K562 (cell line): ENCODE results near the gene EMD. TPM values are rescaled to one million over a fixed set of nuclear protein-coding genes. Genes with fewer than 3 reads are reported as not detected.

Experiments used
- ATAC-seq: fragments of 200-7000 bp; cut with Tn5 transposase; 3 replicates; pipeline ENCODE4 v1.9.1; 2020; ENCODE audit warnings: moderate library complexity
- BruUV-seq: library from RNA; stranded (reverse); fragments of 400-500 nt; replicated peaks from 2 replicates; lab custom pipeline; 2021; lab: Mats Ljungman, UMichigan
- CTCF ChIA-PET: fragments of 300-600 bp; formaldehyde crosslinking; extraction: SDS; loops from one replicate; lab custom pipeline; 2021; ENCODE audit warnings: low intra/inter-chr PET ratio; lab: Yijun Ruan, JAX
- POLR2A ChIA-PET: fragments of 300-600, 350-650 bp; sonication (Branson Sonifier 250); formaldehyde crosslinking; extraction: SDS; loops from one replicate; lab custom pipeline; 2021; ENCODE audit warnings: antibody characterized with exemption, inconsistent platforms; lab: Yijun Ruan, JAX
- DNase-seq, 4 experiments: peaks; one replicate each; pipeline versions ENCODE4 v3.0.0 to v3.0.0-alpha.2; 2011 to 2018; ENCODE audit warnings: low spot score in 3 of 4, mixed read lengths in 3 of 4; ENCODE audit errors: extremely low read depth in 1 of 4
- FAIRE-seq: peaks from 2 replicates; lab custom pipeline; 2011; peaks lifted over from hg19 to GRCh38; lab: Jason Lieb, UNC
- H2AFZ ChIP-seq: 2 replicates; pipeline ENCODE4 v1.6.0; 2011; ENCODE audit warnings: low read depth, low read length, control low read depth, inconsistent platforms
- H3K27ac ChIP-seq: fragments of 200-600 bp; 3 replicates; pipeline ENCODE4 v1.8.0; 2011; ENCODE audit warnings: low read depth, mild to moderate bottlenecking, control low read depth, inconsistent platforms, low read length, moderate library complexity, mixed read lengths; ENCODE audit errors: extremely low read depth
- H3K27me3 ChIP-seq, 2 experiments: fragments of 300-600 bp in 1 of 2; 2 replicates in 1 of 2; 3 replicates in 1 of 2; pipeline versions ENCODE4 v1.6.0 to v1.8.0; 2011; ENCODE audit warnings: inconsistent platforms in 2 of 2, low read length in 2 of 2, mild to moderate bottlenecking in 1 of 2, mixed read lengths in 1 of 2, moderate library complexity in 1 of 2; ENCODE audit not compliant: control insufficient read depth in 2 of 2, insufficient read depth in 2 of 2
- H3K36me3 ChIP-seq: fragments of 300-600 bp; 3 replicates; pipeline ENCODE4 v1.8.0; 2011; ENCODE audit warnings: mild to moderate bottlenecking, low read length, inconsistent platforms; ENCODE audit not compliant: control insufficient read depth, insufficient read depth
- H3K4me1 ChIP-seq, 2 experiments: fragments of 200-600 bp in 1 of 2; replicated peaks in 1 of 2; 2 replicates in 1 of 2; 3 replicates in 1 of 2; pipeline versions ENCODE4 v1.5.1 to v1.8.0; 2011; ENCODE audit warnings: inconsistent platforms in 2 of 2, low read length in 2 of 2, mild to moderate bottlenecking in 1 of 2, mixed read lengths in 1 of 2, moderate library complexity in 1 of 2; ENCODE audit not compliant: control insufficient read depth in 2 of 2, insufficient read depth in 2 of 2
- H3K4me2 ChIP-seq: 2 replicates; pipeline ENCODE4 v1.6.1; 2011; ENCODE audit warnings: low read length, control low read depth, inconsistent platforms, mixed read lengths; ENCODE audit not compliant: insufficient read depth
- H3K4me3 ChIP-seq: fragments of 200-600 bp; sonication (generic), shearing (Covaris generic); 2 replicates; pipeline ENCODE4 v1.5.1; 2016; ENCODE audit warnings: control low read depth, inconsistent platforms
- H3K79me2 ChIP-seq: fragments of 200-600 bp; 3 replicates; pipeline ENCODE4 v1.8.0; 2011; ENCODE audit warnings: low read length, inconsistent platforms; ENCODE audit not compliant: control insufficient read depth, insufficient read depth
- H3K9ac ChIP-seq, 2 experiments: 2 replicates each; pipeline versions ENCODE4 v1.6.0 to v1.6.1; 2011; ENCODE audit warnings: low read depth in 2 of 2, low read length in 2 of 2, control low read depth in 1 of 2, inconsistent platforms in 1 of 2, mild to moderate bottlenecking in 1 of 2, mixed read lengths in 1 of 2; ENCODE audit not compliant: insufficient read depth in 1 of 2
- H3K9me1 ChIP-seq: one replicate; pipeline ENCODE4 v1.6.0; 2011; ENCODE audit warnings: inconsistent platforms, mild to moderate bottlenecking, low read length, moderate library complexity; ENCODE audit not compliant: control insufficient read depth, insufficient read depth
- H3K9me3 ChIP-seq: replicated peaks from 2 replicates; pipeline ENCODE4 v1.5.1; 2011; ENCODE audit warnings: low read depth, low read length, inconsistent platforms; ENCODE audit not compliant: control insufficient read depth, insufficient read depth
- H4K20me1 ChIP-seq: replicated peaks from 2 replicates; pipeline ENCODE4 v1.6.1; 2011; ENCODE audit warnings: low read length, inconsistent platforms, mixed read lengths; ENCODE audit not compliant: control insufficient read depth, insufficient read depth
- CBFA2T2 ChIP-seq: fragments of 450-650 bp; conservative IDR thresholded peaks from 2 replicates; pipeline ENCODE4 v1.6.1; 2017; ENCODE audit warnings: mild to moderate bottlenecking
- CBX3 ChIP-seq, 2 experiments: IDR thresholded peaks; 1 replicate in 1 of 2; 2 replicates in 1 of 2; pipeline ENCODE4 v1.6.1; 2012; ENCODE audit warnings: inconsistent platforms in 2 of 2, low read length in 2 of 2, borderline replicate concordance in 1 of 2, control low read depth in 1 of 2
- CGGBP1 ChIP-seq: fragments of 250-450 bp; sonication (Bioruptor Pico); IDR thresholded peaks from 2 replicates; pipeline ENCODE4 v1.9.0; 2021; ENCODE audit warnings: mild to moderate bottlenecking
- DMBX1 ChIP-seq: fragments of 250-450 bp; sonication (Bioruptor Pico); IDR thresholded peaks from 2 replicates; pipeline ENCODE4 v1.8.0; 2022; ENCODE audit warnings: inconsistent platforms, mild to moderate bottlenecking, moderate library complexity, borderline replicate concordance
- ELF4 ChIP-seq: fragments of 450-650 bp; formaldehyde crosslinking; IDR thresholded peaks from 2 replicates; pipeline ENCODE4 v1.4.0; 2022; ENCODE audit warnings: missing genetic modification characterization
- IRF2 ChIP-seq: sonication (generic); formaldehyde crosslinking; IDR thresholded peaks from 2 replicates; pipeline ENCODE4 v1.8.1; 2022; ENCODE audit warnings: mild to moderate bottlenecking, missing genetic modification reagents
- NFE2L1 ChIP-seq: fragments of 450-650 bp; IDR thresholded peaks from 2 replicates; pipeline ENCODE4 v1.6.1; 2016; ENCODE audit warnings: missing genetic modification characterization, low read depth, mild to moderate bottlenecking, missing compliant biosample characterization, moderate library complexity, borderline replicate concordance
- POLR2B ChIP-seq: fragments of 450-650 bp; IDR thresholded peaks from 2 replicates; pipeline ENCODE4 v1.6.1; 2018; ENCODE audit warnings: low read depth; ENCODE audit not compliant: partially characterized antibody
- PRDM10 ChIP-seq: fragments of 450-650 bp; IDR thresholded peaks from 2 replicates; pipeline ENCODE4 v1.6.1; 2018; ENCODE audit not compliant: partially characterized antibody
- SIRT6 ChIP-seq: IDR thresholded peaks from one replicate; pipeline ENCODE4 v1.6.1; 2012; ENCODE audit warnings: low read depth, mild to moderate bottlenecking, control low read depth, inconsistent platforms, low read length, moderate library complexity
- SMARCB1 ChIP-seq: IDR thresholded peaks from 2 replicates; pipeline ENCODE4 v1.6.1; 2011; ENCODE audit warnings: improper control_type of control experiment, low read depth; ENCODE audit not compliant: insufficient read length
- TAL1 ChIP-seq: fragments of 450-650 bp; IDR thresholded peaks from 2 replicates; pipeline ENCODE4 v1.6.1; 2016; ENCODE audit warnings: mild to moderate bottlenecking
- WGBS: fragments of 100-300 bp; shearing (Covaris generic); methylation state at CpG from one replicate; pipeline ENCODE4 v1.1.6; 2016; ENCODE audit warnings: low coverage, mixed read lengths; ENCODE audit not compliant: insufficient coverage; ENCODE audit errors: missing lambda C conversion rate; 5-methylcytosine and 5-hydroxymethylcytosine counted together
- in situ Hi-C: fragments of 300-500 bp; cut with MboI; formaldehyde crosslinking; loops from 4 replicates; pipeline ENCODE4 v1.15.0; 2018; ENCODE audit warnings: inconsistent platforms, mixed read lengths
- intact Hi-C: fragments of 100-400 bp; cut with micrococcal nuclease; formaldehyde crosslinking; loops from 2 replicates; pipeline ENCODE4 v1.14.2; 2022
- polyA plus RNA-seq, 8 experiments: library from polyadenylated mRNA; depleted of rRNA in 4 of 8; stranded (reverse) in 5 of 8; unstranded in 3 of 8; fragments of >200 nt; fragmentation: Nextera tagmentation in 2 of 8; fragmentation: Illumina TruSeq in 1 of 8; extraction: Ambion mirVana in 2 of 8; extraction: Trizol in 1 of 8; gene quantifications; 2 replicates each; pipeline versions ENCODE4 v1.2.1 to v1.2.3, GENCODE V29; 2011 to 2014; ENCODE audit warnings: inconsistent platforms in 1 of 8, missing spikeins in 1 of 8
- total RNA-seq, 7 experiments: library from RNA; depleted of rRNA in 6 of 7; stranded (reverse); fragments of >200 nt in 6 of 7; fragmentation: Illumina TruSeq in 2 of 7; extraction: Trizol in 2 of 7; gene quantifications; 2 replicates each; pipeline versions ENCODE4 v1.2.1 to v1.2.3, GENCODE V29; 2011 to 2021; ENCODE audit warnings: low replicate concordance in 1 of 7

Gene EMD
- total and polyA plus RNA-seq, 9 of the 15 experiments (the other 6 are each of a cell fraction or from before 2014, with no cell fraction given): 2.3 to 206 (median 61.9) TPM

- Histone ChIP-seq H2AFZ (no peak overlapping the region), H3K79me2 (peaks cover 35% of the 10 kb centered on the region), H3K9me1 (no peaks in the 10 kb centered on the region), H3K9me3 (no peaks in the 10 kb centered on the region), H3K4me1 (peaks cover 27 to 51% of the 10 kb centered on the region in 2 experiments; a peak in 4 of 5 replicates), H3K4me3 (peak overlapping the region; percentile 79), H3K27me3 (no peaks in the 10 kb centered on the region), H3K27ac (peak overlapping the region; percentile 66), H3K4me2 (peak overlapping the region; percentile 90), H3K9ac (peak overlapping the region; percentile 69 to 84; a peak in 3 of 4 replicates), H3K36me3 (peaks cover 43% of the 10 kb centered on the region; the same call in 2 of the 3 replicates), H4K20me1 (no peaks in the 10 kb centered on the region)
- TSS peak; percentile 73 for BruUV-seq
- in situ Hi-C loops (no loop called here), intact Hi-C loops (loop anchor here (2.0 to 5.0 kb wide), 3 partner anchors 48 to 98 kb away; partner anchors contain the start of gene LAGE3)
- 14% methylated on average over 2 of the region's 2 CpGs for WGBS
- no peak for TF ChIP-seq TAL1
- no peak for TF ChIP-seq CGGBP1 (CRISPR knock-in tag)
- TF ChIP-seq POLR2B: no peak
- no peak for ATAC-seq
- no peak for FAIRE-seq
- DNase-seq: no peak
- CTCF ChIA-PET: no interaction called here
- POLR2A ChIA-PET: interaction anchor here (0.9 to 1.8 kb wide), 4 partner anchors 9 to 29 kb away, joined by 3 to 6 read pairs (median 4); no protein-coding TSS in a partner anchor
Measured at GRCh38 chrX:154429711-154430110, 50.6 kb downstream of the EMD start.

- ChIA-PET CTCF (no interaction called here), POLR2A (interaction anchor here (0.6 to 1.4 kb wide), 4 partner anchors 10 to 31 kb away, joined by 3 to 6 read pairs (median 3); no protein-coding TSS in a partner anchor)
- H3K27me3 ChIP-seq: no peaks in the 10 kb centered on the region
- 4% methylated on average over 6 of the region's 6 CpGs for WGBS
- in situ Hi-C loops: no loop called here
- ATAC-seq (peak; percentile 40), FAIRE-seq (peak; percentile 80), DNase-seq (peak in 2 of 4 experiments; percentile 37 to 67)
- H3K36me3 ChIP-seq: peaks cover 51% of the 10 kb centered on the region; the same call in 2 of the 3 replicates
- peaks cover 35% of the 10 kb centered on the region for H3K79me2 ChIP-seq
- H2AFZ ChIP-seq: no peak overlapping the region
- BruUV-seq: no TSS peak
- H3K9ac ChIP-seq: peak overlapping the region; percentile 61 to 84; a peak in 3 of 4 replicates
- H3K9me3 ChIP-seq: no peaks in the 10 kb centered on the region
- H3K9me1 ChIP-seq: no peaks in the 10 kb centered on the region
- intact Hi-C loops: loop anchor here (2.0 kb wide), 1 partner anchor 54 kb away; no protein-coding TSS in a partner anchor
- no peaks in the 10 kb centered on the region for H4K20me1 ChIP-seq
- peaks cover 27 to 55% of the 10 kb centered on the region in 2 experiments; a peak in 4 of 5 replicates for H3K4me1 ChIP-seq
- H3K4me2 ChIP-seq: peak overlapping the region; percentile 80
- H3K4me3 ChIP-seq: 0 out of 2 replicates have a peak overlapping the region, but pooled peaks have one; percentile 18
- peak overlapping the region; percentile 67 for H3K27ac ChIP-seq
- TF ChIP-seq IRF2 (CRISPR knock-in tag) (no peak), PRDM10 (no peak), SMARCB1 (no peak), SIRT6 (no peak), NFE2L1 (tag) (no peak), CBX3 (IDR thresholded peaks at IDR 0.05; ENCODE audit: borderline replicate concordance in 1 of 2, low read length in 2 of 2) (no peak), DMBX1 (CRISPR knock-in tag) (no peak), CBFA2T2 (no peak), ELF4 (CRISPR knock-in tag) (no peak)
Measured at GRCh38 chrX:154430479-154430878, 51.4 kb downstream of the EMD start.
